Neural progenitor cell (in vitro differentiated cells): ENCODE results near the gene SCYGR4.

Experiments used
- CTCF ChIP-seq: fragments of 200-600 bp; sonication (generic); IDR thresholded peaks from 2 replicates; pipeline ENCODE4 v1.5.1; 2017; ENCODE audit warnings: antibody characterized with exemption, mild to moderate bottlenecking
- EZH2 ChIP-seq: fragments of 200-600 bp; sonication (generic); IDR thresholded peaks from 2 replicates; pipeline ENCODE4 v1.6.1; 2017; ENCODE audit warnings: antibody characterized with exemption, mild to moderate bottlenecking, moderate library complexity
- EZH2phosphoT487 ChIP-seq: fragments of 200-600 bp; sonication (generic); IDR thresholded peaks from 2 replicates; pipeline ENCODE4 v1.6.1; 2017; ENCODE audit warnings: antibody characterized with exemption

GRCh38 chr2:227602358-227602757 is 14.9 kb upstream of the SCYGR4 start:
- TF ChIP-seq EZH2 (no peak), CTCF (no peak), EZH2phosphoT487 (no peak)
